PC-3 (cell line): ENCODE results near the gene MYOF. TPM values are rescaled to one million over a fixed set of nuclear protein-coding genes. Genes with fewer than 3 reads are reported as not detected.

Experiments used
- ATAC-seq: fragments of 200-7000 bp; cut with Tn5 transposase; 2 replicates; pipeline ENCODE4 v1.9.1; 2020; ENCODE audit warnings: mild to moderate bottlenecking, moderate library complexity
- BruUV-seq: library from RNA; stranded (reverse); fragments of 400-500 nt; replicated peaks from 2 replicates; lab custom pipeline; 2021; lab: Mats Ljungman, UMichigan
- CTCF ChIA-PET: fragments of 300-600 bp; sonication (Branson Sonifier 250); formaldehyde crosslinking; loops from one replicate; lab custom pipeline; 2022; ENCODE audit warnings: antibody characterized with exemption; lab: Charles Lee
- POLR2A ChIA-PET: fragments of 300-600 bp; sonication (Branson Sonifier 250); formaldehyde crosslinking; loops from one replicate; lab custom pipeline; 2022; ENCODE audit warnings: antibody characterized with exemption; ENCODE audit not compliant: unreplicated experiment; lab: Charles Lee
- DNase-seq: peaks from one replicate; pipeline ENCODE4 v3.0.0-alpha.2; 2015
- H2AFZ ChIP-seq: fragments of 300-600 bp; sonication (generic); 2 replicates; pipeline ENCODE4 v1.6.0; 2016; ENCODE audit warnings: antibody characterized with exemption, low read length
- H3F3A ChIP-seq: fragments of 300-600 bp; sonication (generic); one replicate; pipeline ENCODE4 v1.6.0; 2017; ENCODE audit warnings: antibody characterized with exemption, low read length, control low read depth, mild to moderate bottlenecking; ENCODE audit not compliant: unreplicated experiment
- H3K27ac ChIP-seq: fragments of 300-600 bp; sonication (generic); 2 replicates; pipeline ENCODE4 v1.5.1; 2016; ENCODE audit warnings: mild to moderate bottlenecking, low read length
- H3K27me3 ChIP-seq: fragments of 300-600 bp; sonication (generic); 2 replicates; pipeline ENCODE4 v1.6.1; 2016; ENCODE audit warnings: low read length, mixed read lengths
- H3K36me3 ChIP-seq: fragments of 300-600 bp; sonication (generic); 2 replicates; pipeline ENCODE4 v1.6.1; 2016; ENCODE audit warnings: low read depth, mixed run types, low read length, mixed read lengths
- H3K4me1 ChIP-seq: fragments of 300-600 bp; sonication (generic); 2 replicates; pipeline ENCODE4 v1.5.1; 2016; ENCODE audit warnings: low read length; ENCODE audit not compliant: insufficient read depth
- H3K4me2 ChIP-seq: fragments of 300-600 bp; sonication (generic); 2 replicates; pipeline ENCODE4 v1.6.0; 2016; ENCODE audit warnings: low read length
- H3K4me3 ChIP-seq: fragments of 300-600 bp; sonication (generic); 2 replicates; pipeline ENCODE4 v1.5.1; 2016; ENCODE audit warnings: mild to moderate bottlenecking, low read length, mixed read lengths
- H3K79me2 ChIP-seq: fragments of 300-600 bp; sonication (generic); 2 replicates; pipeline ENCODE4 v1.6.1; 2017; ENCODE audit warnings: low read length, mixed read lengths
- H3K9ac ChIP-seq: fragments of 300-600 bp; sonication (generic); 2 replicates; pipeline ENCODE4 v1.6.0; 2016; ENCODE audit warnings: mild to moderate bottlenecking, low read length
- H3K9me2 ChIP-seq: fragments of 300-600 bp; sonication (generic); replicated peaks from 2 replicates; pipeline ENCODE4 v1.6.1; 2016; ENCODE audit warnings: mixed run types, low read length, mixed read lengths
- H3K9me3 ChIP-seq: fragments of 300-600 bp; sonication (generic); 2 replicates; pipeline ENCODE4 v1.6.1; 2016; ENCODE audit warnings: low read length, mixed read lengths
- H4K20me1 ChIP-seq: fragments of 300-600 bp; sonication (generic); 2 replicates; pipeline ENCODE4 v1.6.1; 2016; ENCODE audit warnings: low read length, mixed read lengths
- EZH2 ChIP-seq: fragments of 300-600 bp; sonication (generic); IDR thresholded peaks from one replicate; pipeline ENCODE4 v1.6.1; 2017; ENCODE audit warnings: antibody characterized with exemption, mild to moderate bottlenecking, low read length; ENCODE audit not compliant: unreplicated experiment
- EZH2phosphoT487 ChIP-seq: fragments of 300-600 bp; sonication (generic); IDR thresholded peaks from 2 replicates; pipeline ENCODE4 v1.6.1; 2018; ENCODE audit warnings: mild to moderate bottlenecking, antibody characterized with exemption, low read length, borderline replicate concordance
- intact Hi-C: fragments of 100-400 bp; cut with micrococcal nuclease; formaldehyde crosslinking; loops from 2 replicates; pipeline ENCODE4 v1.9.0; 2023
- total RNA-seq: library from RNA; depleted of rRNA; stranded (reverse); fragments of >200 nt; gene quantifications from 2 replicates; pipeline ENCODE4 v1.2.3, GENCODE V29; 2014
- TF ChIP-seq, protein P1 (sequence below): fragments of 300-600 bp; sonication (generic); conservative IDR thresholded peaks from 2 replicates; pipeline ENCODE4 v1.5.1; 2017; ENCODE audit warnings: antibody characterized with exemption, low read depth, mild to moderate bottlenecking, low read length

Gene MYOF
- total RNA-seq, 1 experiment from 2014 or later, result 174 TPM

- no peaks in the 10 kb centered on the region for H3K4me1 ChIP-seq
- no peaks in the 10 kb centered on the region for H3F3A ChIP-seq
- H3K9me3 ChIP-seq, result no peaks in the 10 kb centered on the region
- peaks cover 85% of the 10 kb centered on the region for H3K36me3 ChIP-seq
- CTCF ChIA-PET, result no interaction called here
- H3K9ac ChIP-seq, result no peak overlapping the region
- H3K4me3 ChIP-seq, result no peak overlapping the region
- no peaks in the 10 kb centered on the region for H3K9me2 ChIP-seq
- TF ChIP-seq EZH2phosphoT487 (no peak), EZH2 (no peak)
- TF ChIP-seq, protein P1, sequence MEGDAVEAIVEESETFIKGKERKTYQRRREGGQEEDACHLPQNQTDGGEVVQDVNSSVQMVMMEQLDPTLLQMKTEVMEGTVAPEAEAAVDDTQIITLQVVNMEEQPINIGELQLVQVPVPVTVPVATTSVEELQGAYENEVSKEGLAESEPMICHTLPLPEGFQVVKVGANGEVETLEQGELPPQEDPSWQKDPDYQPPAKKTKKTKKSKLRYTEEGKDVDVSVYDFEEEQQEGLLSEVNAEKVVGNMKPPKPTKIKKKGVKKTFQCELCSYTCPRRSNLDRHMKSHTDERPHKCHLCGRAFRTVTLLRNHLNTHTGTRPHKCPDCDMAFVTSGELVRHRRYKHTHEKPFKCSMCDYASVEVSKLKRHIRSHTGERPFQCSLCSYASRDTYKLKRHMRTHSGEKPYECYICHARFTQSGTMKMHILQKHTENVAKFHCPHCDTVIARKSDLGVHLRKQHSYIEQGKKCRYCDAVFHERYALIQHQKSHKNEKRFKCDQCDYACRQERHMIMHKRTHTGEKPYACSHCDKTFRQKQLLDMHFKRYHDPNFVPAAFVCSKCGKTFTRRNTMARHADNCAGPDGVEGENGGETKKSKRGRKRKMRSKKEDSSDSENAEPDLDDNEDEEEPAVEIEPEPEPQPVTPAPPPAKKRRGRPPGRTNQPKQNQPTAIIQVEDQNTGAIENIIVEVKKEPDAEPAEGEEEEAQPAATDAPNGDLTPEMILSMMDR, result no peak
- BruUV-seq, result no TSS peak
- no peaks in the 10 kb centered on the region for H4K20me1 ChIP-seq
- DNase-seq (no peak), ATAC-seq (no peak)
- H3K79me2 ChIP-seq, result peaks cover 4% of the 10 kb centered on the region; the same call in 1 of the 2 replicates
- POLR2A ChIA-PET, result no interaction called here
- H2AFZ ChIP-seq, result no peak overlapping the region
- intact Hi-C loops, result no loop called here
- no peak overlapping the region for H3K27ac ChIP-seq
- no peaks in the 10 kb centered on the region for H3K27me3 ChIP-seq
- H3K4me2 ChIP-seq, result no peak overlapping the region
These were observed 111.2 kb downstream of the MYOF start for GRCh38 chr10:93370961-93371360.

GRCh38 chr10:93369588-93370164 lies 112.5 kb downstream of the MYOF start:
- POLR2A ChIA-PET, result no interaction called here
- CTCF ChIA-PET, result no interaction called here

GRCh38 chr10:93368210-93368609 lies 113.9 kb downstream of the MYOF start:
- no peak for ATAC-seq
- no peaks in the 10 kb centered on the region for H4K20me1 ChIP-seq
- no peak overlapping the region for H3K4me2 ChIP-seq
- POLR2A ChIA-PET, result no interaction called here
- H2AFZ ChIP-seq, result no peak overlapping the region
- CTCF ChIA-PET, result no interaction called here
- no peaks in the 10 kb centered on the region for H3F3A ChIP-seq
- no peaks in the 10 kb centered on the region for H3K4me1 ChIP-seq
- H3K27me3 ChIP-seq, result no peaks in the 10 kb centered on the region
- H3K36me3 ChIP-seq, result peaks cover 83% of the 10 kb centered on the region
- no peak for DNase-seq
- H3K4me3 ChIP-seq, result no peak overlapping the region
- H3K79me2 ChIP-seq, result no peaks in the 10 kb centered on the region
- no peak overlapping the region for H3K9ac ChIP-seq
- TF ChIP-seq EZH2, result no peak
- no peak for TF ChIP-seq EZH2phosphoT487
- TF ChIP-seq, protein P1, result no peak
- H3K27ac ChIP-seq, result no peak overlapping the region
- no TSS peak for BruUV-seq
- no peaks in the 10 kb centered on the region for H3K9me2 ChIP-seq
- no peaks in the 10 kb centered on the region for H3K9me3 ChIP-seq
- intact Hi-C loops, result no loop called here

More at GRCh38 chr10:93369588-93370164, 112.5 kb downstream of the MYOF start:
- ATAC-seq (no peak), DNase-seq (no peak)
- Histone ChIP-seq H3K27ac (no peak overlapping the region), H3K4me1 (no peaks in the 10 kb centered on the region), H3K4me3 (no peak overlapping the region), H3K27me3 (no peaks in the 10 kb centered on the region), H3F3A (no peaks in the 10 kb centered on the region), H3K4me2 (no peak overlapping the region), H3K36me3 (peaks cover 85% of the 10 kb centered on the region), H3K79me2 (peaks cover 3% of the 10 kb centered on the region; the same call in 1 of the 2 replicates), H3K9me2 (no peaks in the 10 kb centered on the region), H3K9ac (no peak overlapping the region), H2AFZ (no peak overlapping the region), H3K9me3 (no peaks in the 10 kb centered on the region), H4K20me1 (no peaks in the 10 kb centered on the region)
- no TSS peak for BruUV-seq
- intact Hi-C loops, result no loop called here
- TF ChIP-seq EZH2 (no peak), EZH2phosphoT487 (no peak)
- TF ChIP-seq, protein P1, result no peak
